A549 (cell line): Measurements from ENCODE around the gene PIP5K1B.

Experiments
- ATOH8 ChIP-seq: fragments of 250-450 bp; sonication (Bioruptor Pico); IDR thresholded peaks from 2 replicates; pipeline ENCODE4 v1.5.0; 2020; ENCODE audit warnings: low read depth, mild to moderate bottlenecking, moderate library complexity
- BHLHE40 ChIP-seq: IDR thresholded peaks from 2 replicates; pipeline ENCODE4 v1.6.1; 2012; ENCODE audit warnings: low read depth, low read length, inconsistent platforms
- CBX8 ChIP-seq: fragments of 200-600 bp; sonication (generic); IDR thresholded peaks from 2 replicates; pipeline ENCODE4 v1.6.1; 2016
- EP300 ChIP-seq, 2 experiments: fragments of >200 bp; sonication (Bioruptor Twin); formaldehyde crosslinking; IDR thresholded peaks; 2 replicates in 1 of 2; 3 replicates in 1 of 2; pipeline ENCODE4 v1.6.1; 2016 to 2017
- HOXA7 ChIP-seq: fragments of 250-450 bp; sonication (Bioruptor Pico); IDR thresholded peaks from 2 replicates; pipeline ENCODE4 v1.5.0; 2020; ENCODE audit warnings: mild to moderate bottlenecking, moderate library complexity
- MAX ChIP-seq: IDR thresholded peaks from 2 replicates; pipeline ENCODE4 v1.6.1; 2012
- NFE2L2 ChIP-seq: fragments of 150-350 bp; conservative IDR thresholded peaks from 2 replicates; pipeline ENCODE4 v1.6.1; 2014; ENCODE audit warnings: low read length
- RFX5 ChIP-seq: fragments of 450-650 bp; IDR thresholded peaks from 2 replicates; pipeline ENCODE4 v1.7.1; 2014; ENCODE audit warnings: antibody characterized with exemption, mild to moderate bottlenecking, moderate library complexity
- TF ChIP-seq, protein P1 (sequence below): fragments of >200 bp; sonication (Bioruptor Twin); formaldehyde crosslinking; IDR thresholded peaks from 3 replicates; pipeline ENCODE4 v1.5.1; 2016

DNA sequence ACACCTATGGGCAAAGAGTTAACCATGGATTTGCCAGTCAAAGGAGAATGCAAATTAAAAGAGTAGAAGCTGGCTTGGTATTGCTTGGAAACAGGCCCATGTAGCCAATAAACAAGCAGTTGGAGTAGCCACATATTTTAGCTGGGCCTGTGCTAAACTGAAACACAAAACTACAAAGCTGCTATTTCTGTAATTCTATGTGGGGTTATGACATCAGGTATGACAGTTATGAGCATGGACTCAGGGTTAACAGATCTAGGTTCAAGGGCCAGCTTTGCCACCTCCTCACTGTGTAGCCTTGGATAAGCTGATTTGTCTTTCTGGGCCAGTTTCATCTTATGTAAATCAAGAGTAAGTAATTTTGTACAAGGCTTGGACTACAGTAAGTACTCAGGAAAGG is 142.7 kb downstream of the PIP5K1B start:
- TF ChIP-seq, protein P1, sequence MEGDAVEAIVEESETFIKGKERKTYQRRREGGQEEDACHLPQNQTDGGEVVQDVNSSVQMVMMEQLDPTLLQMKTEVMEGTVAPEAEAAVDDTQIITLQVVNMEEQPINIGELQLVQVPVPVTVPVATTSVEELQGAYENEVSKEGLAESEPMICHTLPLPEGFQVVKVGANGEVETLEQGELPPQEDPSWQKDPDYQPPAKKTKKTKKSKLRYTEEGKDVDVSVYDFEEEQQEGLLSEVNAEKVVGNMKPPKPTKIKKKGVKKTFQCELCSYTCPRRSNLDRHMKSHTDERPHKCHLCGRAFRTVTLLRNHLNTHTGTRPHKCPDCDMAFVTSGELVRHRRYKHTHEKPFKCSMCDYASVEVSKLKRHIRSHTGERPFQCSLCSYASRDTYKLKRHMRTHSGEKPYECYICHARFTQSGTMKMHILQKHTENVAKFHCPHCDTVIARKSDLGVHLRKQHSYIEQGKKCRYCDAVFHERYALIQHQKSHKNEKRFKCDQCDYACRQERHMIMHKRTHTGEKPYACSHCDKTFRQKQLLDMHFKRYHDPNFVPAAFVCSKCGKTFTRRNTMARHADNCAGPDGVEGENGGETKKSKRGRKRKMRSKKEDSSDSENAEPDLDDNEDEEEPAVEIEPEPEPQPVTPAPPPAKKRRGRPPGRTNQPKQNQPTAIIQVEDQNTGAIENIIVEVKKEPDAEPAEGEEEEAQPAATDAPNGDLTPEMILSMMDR: no peak
- TF ChIP-seq RFX5: no peak
- no peak for TF ChIP-seq CBX8
- TF ChIP-seq HOXA7: no peak
- TF ChIP-seq NFE2L2: no peak
- no peak for TF ChIP-seq ATOH8 (CRISPR knock-in tag)
- no peak for TF ChIP-seq EP300 (IDR thresholded peaks at IDR 0.05)
- TF ChIP-seq BHLHE40: no peak
- TF ChIP-seq MAX: no peak
